Mammary epithelial cell (primary cell): ENCODE data around the gene HSD17B2.

Experiments
- EZH2 ChIP-seq: IDR thresholded peaks from 2 replicates; pipeline ENCODE4 v1.6.1; 2012; ENCODE audit warnings: low read length, inconsistent platforms, borderline replicate concordance
- TF ChIP-seq, protein P1 (sequence below), 2 donors: IDR thresholded peaks in 1 of 2; conservative IDR thresholded peaks in 1 of 2; 2 replicates each; pipeline ENCODE4 v1.5.1; 2011 to 2012; ENCODE audit warnings: inconsistent platforms in 2 of 2, low read length in 2 of 2, mild to moderate bottlenecking in 2 of 2, control low read depth in 1 of 2, low read depth in 1 of 2; ENCODE audit not compliant: insufficient read depth in 1 of 2; ENCODE audit errors: extremely low read depth in 1 of 2

DNA sequence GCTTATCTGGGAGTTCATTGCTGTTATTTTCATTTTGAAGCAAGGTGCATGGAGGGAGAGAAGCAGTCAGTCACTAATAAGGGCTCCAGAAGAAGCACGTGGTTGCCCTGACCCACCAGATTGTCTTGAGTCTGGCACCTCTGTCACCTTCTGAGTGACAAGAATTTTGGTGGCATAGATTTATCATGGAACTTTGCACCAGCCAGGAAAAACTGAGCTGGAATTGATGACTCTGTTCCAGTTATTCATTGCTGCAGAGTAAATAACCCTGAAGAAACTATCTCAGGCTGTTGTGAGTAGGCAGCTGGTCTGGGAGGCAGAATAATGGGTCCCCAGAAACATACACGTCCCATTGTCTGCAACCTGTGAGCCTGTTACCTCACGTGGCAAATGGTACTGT is 44.8 kb downstream of the HSD17B2 start:
- TF ChIP-seq, protein P1, sequence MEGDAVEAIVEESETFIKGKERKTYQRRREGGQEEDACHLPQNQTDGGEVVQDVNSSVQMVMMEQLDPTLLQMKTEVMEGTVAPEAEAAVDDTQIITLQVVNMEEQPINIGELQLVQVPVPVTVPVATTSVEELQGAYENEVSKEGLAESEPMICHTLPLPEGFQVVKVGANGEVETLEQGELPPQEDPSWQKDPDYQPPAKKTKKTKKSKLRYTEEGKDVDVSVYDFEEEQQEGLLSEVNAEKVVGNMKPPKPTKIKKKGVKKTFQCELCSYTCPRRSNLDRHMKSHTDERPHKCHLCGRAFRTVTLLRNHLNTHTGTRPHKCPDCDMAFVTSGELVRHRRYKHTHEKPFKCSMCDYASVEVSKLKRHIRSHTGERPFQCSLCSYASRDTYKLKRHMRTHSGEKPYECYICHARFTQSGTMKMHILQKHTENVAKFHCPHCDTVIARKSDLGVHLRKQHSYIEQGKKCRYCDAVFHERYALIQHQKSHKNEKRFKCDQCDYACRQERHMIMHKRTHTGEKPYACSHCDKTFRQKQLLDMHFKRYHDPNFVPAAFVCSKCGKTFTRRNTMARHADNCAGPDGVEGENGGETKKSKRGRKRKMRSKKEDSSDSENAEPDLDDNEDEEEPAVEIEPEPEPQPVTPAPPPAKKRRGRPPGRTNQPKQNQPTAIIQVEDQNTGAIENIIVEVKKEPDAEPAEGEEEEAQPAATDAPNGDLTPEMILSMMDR (conservative IDR thresholded peaks at IDR 0.05 in 1 of 2, IDR thresholded peaks at IDR 0.05 in 1 of 2; ENCODE audit: extremely low read depth in 1 of 2, insufficient read depth in 1 of 2, low read depth in 1 of 2, low read length in 2 of 2), result no peak
- TF ChIP-seq EZH2, result no peak
